HepG2 (cell line): ENCODE data around the gene KRTAP12-1. TPM values are rescaled to one million over a fixed set of nuclear protein-coding genes. Genes with fewer than 3 reads are reported as not detected.

ENCODE experiments used
- ARNT2 ChIP-seq: sonication (generic); formaldehyde crosslinking; IDR thresholded peaks from 2 replicates; pipeline ENCODE4 v1.8.0; 2022; ENCODE audit warnings: mild to moderate bottlenecking, low read depth, missing genetic modification reagents, moderate library complexity
- CENPX ChIP-seq: sonication (generic); formaldehyde crosslinking; IDR thresholded peaks from 2 replicates; pipeline ENCODE4 v1.9.0; 2021; ENCODE audit warnings: mild to moderate bottlenecking, missing genetic modification reagents, moderate library complexity
- FOXK1 ChIP-seq: sonication (generic); formaldehyde crosslinking; IDR thresholded peaks from 2 replicates; pipeline ENCODE4 v1.4.0; 2020; ENCODE audit warnings: low read depth, missing genetic modification reagents, borderline replicate concordance
- LBX2 ChIP-seq: sonication (generic); formaldehyde crosslinking; IDR thresholded peaks from 2 replicates; pipeline ENCODE4 v1.5.0; 2020; ENCODE audit warnings: missing genetic modification reagents, mild to moderate bottlenecking, borderline replicate concordance
- MLX ChIP-seq: IDR thresholded peaks from 2 replicates; pipeline ENCODE4 v1.6.1; 2016
- NFAT5 ChIP-seq: sonication (generic); formaldehyde crosslinking; IDR thresholded peaks from 2 replicates; pipeline ENCODE4 v1.4.0; 2020; ENCODE audit warnings: missing genetic modification reagents
- RFXANK ChIP-seq: IDR thresholded peaks from 2 replicates; pipeline ENCODE4 v1.6.1; 2016
- SIX4 ChIP-seq: sonication (generic); formaldehyde crosslinking; IDR thresholded peaks from 2 replicates; pipeline ENCODE4 v1.4.0; 2020; ENCODE audit warnings: missing genetic modification reagents
- ZNF547 ChIP-seq: sonication (generic); formaldehyde crosslinking; IDR thresholded peaks from 2 replicates; pipeline ENCODE4 v1.5.1; 2020; ENCODE audit warnings: mild to moderate bottlenecking, missing genetic modification reagents
- ZNF597 ChIP-seq: sonication (generic); formaldehyde crosslinking; IDR thresholded peaks from 2 replicates; pipeline ENCODE4 v1.5.0; 2020; ENCODE audit warnings: missing genetic modification reagents
- ZNF691 ChIP-seq: sonication (generic); formaldehyde crosslinking; IDR thresholded peaks from 2 replicates; pipeline ENCODE4 v1.4.0; 2020; ENCODE audit warnings: missing genetic modification reagents, low read depth, mild to moderate bottlenecking, borderline replicate concordance
- ZNF777 ChIP-seq: sonication (generic); formaldehyde crosslinking; IDR thresholded peaks from 2 replicates; pipeline ENCODE4 v1.4.0; 2020; ENCODE audit warnings: missing genetic modification reagents
- ZNF788 ChIP-seq: sonication (generic); formaldehyde crosslinking; IDR thresholded peaks from 2 replicates; pipeline ENCODE4 v1.5.0; 2020; ENCODE audit warnings: mild to moderate bottlenecking, missing genetic modification reagents, borderline replicate concordance
- ZSCAN9 ChIP-seq: IDR thresholded peaks from 2 replicates; pipeline ENCODE4 v1.6.1; 2016; ENCODE audit warnings: borderline replicate concordance
- ZUFSP ChIP-seq: sonication (generic); formaldehyde crosslinking; IDR thresholded peaks from 2 replicates; pipeline ENCODE4 v1.9.0; 2021; ENCODE audit warnings: missing genetic modification reagents, mild to moderate bottlenecking, borderline replicate concordance
- polyA plus RNA-seq, 8 experiments: library from polyadenylated mRNA; depleted of rRNA in 3 of 8; stranded (reverse) in 7 of 8; unstranded in 1 of 8; fragments of >200 nt; fragmentation: Illumina TruSeq in 4 of 8; extraction: Trizol in 4 of 8; gene quantifications; 2 replicates each; pipeline versions ENCODE4 v1.2.1 to v1.2.3, GENCODE V29; 2011 to 2016; ENCODE audit warnings: low read depth in 4 of 8, missing spikeins in 1 of 8, mixed read lengths in 1 of 8; ENCODE audit not compliant: insufficient read depth in 1 of 8
- total RNA-seq, 5 experiments: library from RNA; depleted of rRNA; stranded (reverse); fragments of >200 nt; fragmentation: Illumina TruSeq; extraction: Trizol; gene quantifications; 2 replicates each; pipeline ENCODE4 v1.2.3, GENCODE V29; 2016; ENCODE audit warnings: low read depth in 1 of 5

Gene KRTAP12-1
- total and polyA plus RNA-seq, 2 of the 13 experiments (the other 11 are each of a cell fraction or from before 2014, with no cell fraction given) = not detected

- TF ChIP-seq NFAT5 (CRISPR knock-in tag) = no peak
- no peak for TF ChIP-seq ZNF777
- TF ChIP-seq RFXANK (CRISPR knock-in tag) = no peak
- no peak for TF ChIP-seq ZNF597 (CRISPR knock-in tag)
- TF ChIP-seq MLX (CRISPR knock-in tag) = peak; percentile 97
- peak; percentile 79; the same call in 1 of the 2 replicates for TF ChIP-seq FOXK1
- peak; percentile 62; the same call in 1 of the 2 replicates for TF ChIP-seq ZNF788 (CRISPR knock-in tag)
- peak; percentile 39; the same call in 1 of the 2 replicates for TF ChIP-seq ZNF691 (CRISPR knock-in tag)
- TF ChIP-seq SIX4 = no peak
- 0 out of 2 replicates have a peak, but pooled peaks have one; percentile 44 for TF ChIP-seq ZSCAN9 (CRISPR knock-in tag)
- no peak for TF ChIP-seq ZNF547
- TF ChIP-seq ARNT2 (CRISPR knock-in tag) = 0 out of 2 replicates have a peak, but pooled peaks have one; percentile 44
- no peak for TF ChIP-seq ZUFSP (CRISPR knock-in tag)
- no peak for TF ChIP-seq LBX2 (CRISPR knock-in tag)
- TF ChIP-seq CENPX (CRISPR knock-in tag) = no peak
Measured at GRCh38 chr21:44700101-44701022, 18.4 kb upstream of the KRTAP12-1 start (continued).
